ENCODE results near the gene PAXIP1.

The PAXIP1 gene

DNA sequence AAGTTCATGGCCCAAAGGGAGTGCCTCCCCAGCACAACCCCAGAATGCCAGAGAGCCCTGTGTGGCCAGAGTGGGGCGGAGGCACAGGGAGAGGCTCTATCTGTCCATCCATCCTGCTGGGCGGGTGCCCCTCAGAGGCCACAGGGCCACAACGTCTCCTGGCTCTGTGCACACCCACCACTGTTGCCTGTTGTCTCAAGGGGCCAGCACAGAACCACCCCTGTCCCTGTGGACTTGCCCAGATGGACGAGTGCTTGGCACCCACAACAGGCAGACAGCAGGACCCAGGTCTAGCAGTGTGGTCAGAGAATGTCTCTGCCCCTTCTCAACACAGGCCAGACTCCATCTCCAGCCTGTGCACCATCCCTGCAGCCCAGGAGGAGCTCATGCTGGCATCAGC, 92.8 kb downstream of the PAXIP1 start:
- TF ChIP-seq, protein P1, sequence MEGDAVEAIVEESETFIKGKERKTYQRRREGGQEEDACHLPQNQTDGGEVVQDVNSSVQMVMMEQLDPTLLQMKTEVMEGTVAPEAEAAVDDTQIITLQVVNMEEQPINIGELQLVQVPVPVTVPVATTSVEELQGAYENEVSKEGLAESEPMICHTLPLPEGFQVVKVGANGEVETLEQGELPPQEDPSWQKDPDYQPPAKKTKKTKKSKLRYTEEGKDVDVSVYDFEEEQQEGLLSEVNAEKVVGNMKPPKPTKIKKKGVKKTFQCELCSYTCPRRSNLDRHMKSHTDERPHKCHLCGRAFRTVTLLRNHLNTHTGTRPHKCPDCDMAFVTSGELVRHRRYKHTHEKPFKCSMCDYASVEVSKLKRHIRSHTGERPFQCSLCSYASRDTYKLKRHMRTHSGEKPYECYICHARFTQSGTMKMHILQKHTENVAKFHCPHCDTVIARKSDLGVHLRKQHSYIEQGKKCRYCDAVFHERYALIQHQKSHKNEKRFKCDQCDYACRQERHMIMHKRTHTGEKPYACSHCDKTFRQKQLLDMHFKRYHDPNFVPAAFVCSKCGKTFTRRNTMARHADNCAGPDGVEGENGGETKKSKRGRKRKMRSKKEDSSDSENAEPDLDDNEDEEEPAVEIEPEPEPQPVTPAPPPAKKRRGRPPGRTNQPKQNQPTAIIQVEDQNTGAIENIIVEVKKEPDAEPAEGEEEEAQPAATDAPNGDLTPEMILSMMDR (conservative IDR thresholded peaks at IDR 0.05) = no peak
- TF ChIP-seq ZFX (IDR thresholded peaks at IDR 0.05) = no peak
- no peak overlapping the region for H3K27ac ChIP-seq

DNA sequence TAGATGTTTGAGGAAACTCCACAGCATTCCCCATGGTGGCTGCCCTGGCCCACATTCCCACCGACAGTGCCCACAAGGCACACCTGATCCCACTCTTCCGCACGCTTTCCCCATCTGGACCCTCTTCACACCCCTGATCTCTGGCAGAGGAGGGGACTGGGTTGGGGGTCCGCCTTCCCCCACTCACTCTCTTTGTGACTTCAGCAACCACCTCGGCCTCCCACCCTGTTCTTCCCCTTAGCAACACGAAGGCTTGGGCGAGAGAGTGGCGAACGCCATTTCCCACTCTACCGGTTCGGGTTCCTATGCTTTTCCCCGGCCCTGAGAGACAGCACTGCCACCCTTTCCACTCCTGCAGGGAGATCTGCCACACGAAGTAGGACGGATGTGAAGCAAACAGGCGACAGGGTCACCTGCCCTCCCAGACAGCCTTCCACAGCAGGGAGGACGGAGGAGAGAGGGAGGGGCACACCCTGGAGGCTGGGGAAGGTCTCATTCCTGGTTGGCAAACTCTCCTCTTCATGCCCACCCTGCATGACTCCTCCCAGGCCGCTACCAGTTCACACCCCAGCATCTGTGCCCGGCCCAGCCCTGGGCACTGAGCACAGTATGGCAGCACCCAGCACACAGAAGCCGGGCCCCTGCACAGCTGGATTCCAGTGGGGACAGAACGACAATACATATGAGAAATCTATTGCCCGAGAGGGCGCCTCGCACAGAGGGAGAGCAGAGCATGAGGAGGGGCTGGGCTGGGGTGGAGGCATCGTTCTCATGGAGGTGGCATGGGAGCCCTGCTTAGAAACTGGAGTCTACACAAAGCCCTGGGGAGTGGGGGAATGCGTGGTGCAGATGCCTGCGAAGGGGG, 93.5 kb downstream of the PAXIP1 start:
- TF ChIP-seq, protein P1 (conservative IDR thresholded peaks at IDR 0.05) = no peak
- TF ChIP-seq ZFX (IDR thresholded peaks at IDR 0.05) = no peak
- no peak overlapping the region for H3K27ac ChIP-seq

DNA sequence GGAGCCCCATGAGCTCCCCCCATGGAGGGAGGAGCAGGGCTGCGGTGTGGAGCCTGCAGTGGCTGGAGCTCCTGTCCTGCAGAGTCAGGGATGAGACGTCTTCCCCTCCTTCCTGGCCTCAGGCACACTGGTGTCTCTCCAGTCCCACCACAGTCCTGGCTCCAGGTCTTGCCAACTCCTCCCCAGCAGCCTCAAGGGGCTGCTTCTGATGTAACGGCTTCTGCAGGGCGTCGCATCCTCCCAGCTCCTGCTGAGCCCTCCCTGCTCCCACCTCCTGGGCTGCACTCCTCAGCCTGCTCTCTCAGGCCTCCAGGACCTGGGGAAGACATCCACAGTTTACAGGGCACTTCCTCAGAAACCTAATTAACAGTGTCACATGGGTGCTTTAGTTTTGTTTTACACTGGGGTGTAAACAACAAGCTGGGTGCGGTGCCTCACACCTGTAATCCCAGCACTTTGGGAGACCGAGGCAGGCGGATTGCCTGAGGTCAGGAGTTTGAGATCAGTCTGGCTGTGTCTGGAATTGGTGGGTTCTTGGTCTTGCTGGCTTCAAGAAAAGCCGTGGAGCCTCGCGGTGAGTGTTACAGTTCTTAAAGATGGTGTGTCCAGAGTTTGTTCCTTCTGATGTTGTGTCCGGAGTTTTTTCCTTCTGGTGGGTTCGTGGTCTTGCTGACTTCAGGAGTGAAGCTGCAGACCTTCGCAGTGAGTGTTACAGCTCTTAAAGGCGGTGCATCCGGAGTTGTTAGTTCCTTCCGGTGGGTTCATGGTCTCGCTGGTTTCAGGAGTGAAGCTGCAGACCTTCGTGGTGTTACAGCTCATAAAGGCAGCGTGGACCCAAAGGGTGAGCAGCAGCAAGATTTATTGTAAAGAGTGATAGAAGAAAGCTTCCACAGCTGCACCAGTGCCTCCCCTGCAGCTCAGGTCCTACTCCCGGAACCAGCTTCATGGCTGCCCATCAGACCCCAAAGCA, 95.0 kb downstream of the PAXIP1 start:
- TF ChIP-seq ZFX (IDR thresholded peaks at IDR 0.05) = no peak
- TF ChIP-seq, protein P1 (conservative IDR thresholded peaks at IDR 0.05) = no peak
- H3K27ac ChIP-seq = no peak overlapping the region

DNA sequence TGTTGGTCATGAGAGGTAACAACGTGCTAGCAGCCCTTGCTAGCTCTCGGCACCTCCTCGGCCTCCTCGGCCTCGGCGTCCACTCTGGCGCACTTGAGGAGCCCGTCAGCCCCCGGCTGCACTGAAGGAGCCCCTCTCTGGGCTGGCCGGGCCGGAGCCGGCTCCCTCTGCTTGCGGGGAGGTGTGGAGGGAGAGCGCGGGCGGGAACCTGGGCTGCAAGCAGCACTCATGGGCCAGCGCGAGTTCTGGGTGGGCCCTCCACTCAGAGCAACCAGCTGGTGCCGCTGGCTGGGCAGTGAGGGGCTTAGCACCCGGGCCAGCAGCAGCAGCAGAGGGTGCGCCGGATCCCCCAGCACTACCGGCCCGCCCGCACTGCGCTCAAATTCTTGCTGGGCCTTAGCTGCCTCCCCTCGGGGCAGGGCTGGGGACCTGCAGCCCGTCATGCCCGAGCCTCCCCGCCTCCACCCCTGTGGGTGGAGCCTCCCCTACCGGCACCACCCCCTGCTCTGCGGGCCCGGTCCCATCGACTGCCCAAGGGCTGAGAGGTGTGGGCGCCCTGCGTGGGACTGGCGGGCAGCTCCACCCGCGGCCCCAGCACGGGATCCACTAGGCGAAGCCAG, 96.1 kb downstream of the PAXIP1 start:
- no peak for TF ChIP-seq ZFX (IDR thresholded peaks at IDR 0.05)
- TF ChIP-seq, protein P1 (conservative IDR thresholded peaks at IDR 0.05) = no peak
- no peak overlapping the region for H3K27ac ChIP-seq

DNA sequence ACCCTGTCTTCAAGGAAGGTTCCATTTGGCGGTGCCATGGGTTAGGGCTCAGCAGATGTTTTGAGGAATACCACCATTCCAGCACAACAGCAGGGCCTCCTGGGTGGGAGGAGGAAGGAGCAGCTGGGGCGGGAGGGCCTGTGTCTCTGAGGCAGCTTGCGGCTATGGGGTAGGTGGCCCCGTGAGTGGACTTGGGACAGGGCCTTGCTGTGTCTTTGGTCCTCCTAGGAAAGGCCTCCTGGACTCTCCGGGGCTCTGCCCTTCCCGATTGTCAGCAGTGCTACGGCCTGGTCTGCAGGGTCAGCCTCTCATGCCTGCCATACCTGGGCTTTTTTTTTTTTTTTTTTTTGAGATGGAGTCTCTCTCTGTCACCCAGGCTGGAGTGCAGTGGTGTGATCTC, 96.7 kb downstream of the PAXIP1 start:
- TF ChIP-seq, protein P1 (conservative IDR thresholded peaks at IDR 0.05) = no peak
- no peak for TF ChIP-seq ZFX (IDR thresholded peaks at IDR 0.05)
- no peak overlapping the region for H3K27ac ChIP-seq

DNA sequence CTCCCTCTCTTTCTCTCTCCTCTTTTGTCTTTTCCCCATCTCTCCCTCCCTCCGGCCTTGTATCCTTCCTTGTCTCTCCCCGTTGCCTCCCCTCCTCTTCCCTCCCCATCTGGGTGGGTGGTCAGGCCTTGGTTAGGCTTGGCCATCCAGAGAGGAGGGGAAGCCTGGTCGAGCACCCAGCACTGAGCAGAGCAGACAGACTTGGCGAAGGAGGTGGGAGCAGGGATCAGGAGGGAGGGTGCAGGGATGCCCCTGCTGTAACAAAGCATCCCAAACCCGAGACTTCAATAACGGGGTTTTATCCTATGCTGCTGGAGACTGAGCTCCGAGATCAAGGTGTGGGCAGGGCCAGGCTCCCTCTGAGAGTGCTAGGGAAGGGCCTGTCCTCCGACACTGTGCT, 97.3 kb downstream of the PAXIP1 start:
- TF ChIP-seq, protein P1 (conservative IDR thresholded peaks at IDR 0.05) = no peak
- TF ChIP-seq ZFX (IDR thresholded peaks at IDR 0.05) = no peak
- H3K27ac ChIP-seq = no peak overlapping the region
